ENCODE data around the gene MEIOC. TPM values are rescaled to one million over a fixed set of nuclear protein-coding genes. Genes with fewer than 3 reads are reported as not detected.

Gene MEIOC
- total RNA-seq, 2 experiments from 2014 or later = 0.16 to 0.26 TPM

Other genes starting within 250 kb of the MEIOC start
- 10 to 100 TPM; 45.7 to 45.8 TPM for gene GPATCH8, start 153.1 kb upstream of the MEIOC start, total RNA-seq
- gene FZD2, start 99.0 kb upstream of the MEIOC start, total RNA-seq = under 1 TPM; 0.26 to 0.29 TPM
- 10 to 100 TPM; 24.0 to 26.3 TPM for gene CCDC43, start 33.3 kb downstream of the MEIOC start, total RNA-seq
- 10 to 100 TPM; 35.1 to 36.4 TPM for gene DBF4B, start 52.2 kb downstream of the MEIOC start, total RNA-seq
- gene ADAM11, start 102.5 kb downstream of the MEIOC start, total RNA-seq = under 1 TPM; 0.24 to 0.39 TPM
- 1 to 10 TPM; 1.6 to 2.2 TPM for gene GJC1, start 173.8 kb downstream of the MEIOC start, total RNA-seq
- not detected for gene HIGD1B, start 191.4 kb downstream of the MEIOC start, total RNA-seq
- 100 to 1,000 TPM; 148 to 156 TPM for gene EFTUD2, start 243.0 kb downstream of the MEIOC start, total RNA-seq

Data from activated CD8-positive, alpha-beta T cell treated with anti-CD3 and anti-CD28 coated beads, Interleukin-2, amount 10 ng/mL, durations not matched to agents 7 days and 5 days (primary cell).